ENCODE data around the gene FAM3A.

Gene FAM3A

DNA sequence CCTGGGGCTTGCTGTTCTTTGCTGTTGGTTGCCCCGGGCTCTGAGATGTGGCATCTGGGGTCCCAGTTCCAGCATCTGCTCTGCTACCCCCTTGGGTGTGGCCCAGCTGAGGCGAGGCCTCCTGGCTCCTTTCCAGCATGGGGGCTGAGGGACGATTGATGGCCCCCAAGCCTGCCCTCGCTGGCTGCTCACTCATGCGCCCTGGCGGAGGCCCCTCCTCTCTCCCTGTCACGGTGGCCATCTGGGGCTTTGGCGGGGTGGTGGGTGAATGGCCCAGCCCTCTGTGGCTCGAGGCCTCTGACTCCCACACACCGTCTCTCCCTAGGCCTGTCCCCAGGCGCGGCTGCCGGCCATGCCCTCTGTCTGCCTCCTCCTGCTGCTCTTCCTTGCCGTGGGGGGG, 56.2 kb downstream of the FAM3A start:
- Histone ChIP-seq H3K4me2 (ENCODE audit: low read length) (peak overlapping the region; percentile 47; the same call in 1 of the 2 replicates), H3K9ac (ENCODE audit: low read length) (no peak overlapping the region), H3F3A (ENCODE audit: insufficient read depth, low read length) (no peaks in the 10 kb centered on the region), H3K9me2 (ENCODE audit: low read depth, low read length) (no peaks in the 10 kb centered on the region), H4K20me1 (ENCODE audit: insufficient read depth, low read length) (no peaks in the 10 kb centered on the region), H3K4me3 (ENCODE audit: low read depth, low read length, poor library complexity, severe bottlenecking) (peak overlapping the region; percentile 65), H3K36me3 (ENCODE audit: insufficient read depth, low read length) (no peaks in the 10 kb centered on the region; the same call in 1 of the 2 replicates), H2AFZ (ENCODE audit: low read length) (no peak overlapping the region), H3K27me3 (ENCODE audit: insufficient read depth, low read length) (no peaks in the 10 kb centered on the region), H3K4me1 (ENCODE audit: insufficient read depth, low read length, severe bottlenecking) (peaks cover 5% of the 10 kb centered on the region), H3K27ac (ENCODE audit: low read depth, low read length, poor library complexity, severe bottlenecking) (no peak overlapping the region), H3K9me3 (ENCODE audit: low read length) (no peaks in the 10 kb centered on the region), H3K79me2 (ENCODE audit: insufficient read depth, low read length) (no peaks in the 10 kb centered on the region)
- TF ChIP-seq CTCF (IDR thresholded peaks at IDR 0.05; ENCODE audit: low read length), result no peak
- no peak for TF ChIP-seq EZH2 (IDR thresholded peaks at IDR 0.05; ENCODE audit: borderline replicate concordance, low read length)

- H3K4me2 ChIP-seq (ENCODE audit: low read length), result peak overlapping the region; percentile 69
- no peak overlapping the region for H3K27ac ChIP-seq (ENCODE audit: low read depth, low read length, poor library complexity, severe bottlenecking)
- no peaks in the 10 kb centered on the region for H3K9me2 ChIP-seq (ENCODE audit: low read depth, low read length)
- H3K36me3 ChIP-seq (ENCODE audit: insufficient read depth, low read length), result no peaks in the 10 kb centered on the region; the same call in 1 of the 2 replicates
- H4K20me1 ChIP-seq (ENCODE audit: insufficient read depth, low read length), result no peaks in the 10 kb centered on the region
- H3K4me3 ChIP-seq (ENCODE audit: low read depth, low read length, poor library complexity, severe bottlenecking), result peak overlapping the region; percentile 65
- no peaks in the 10 kb centered on the region for H3K27me3 ChIP-seq (ENCODE audit: insufficient read depth, low read length)
- H3F3A ChIP-seq (ENCODE audit: insufficient read depth, low read length), result no peaks in the 10 kb centered on the region
- TF ChIP-seq CTCF (IDR thresholded peaks at IDR 0.05; ENCODE audit: low read length), result no peak
- TF ChIP-seq EZH2 (IDR thresholded peaks at IDR 0.05; ENCODE audit: borderline replicate concordance, low read length), result no peak
- H3K9ac ChIP-seq (ENCODE audit: low read length), result peak overlapping the region; percentile 61
- H3K79me2 ChIP-seq (ENCODE audit: insufficient read depth, low read length), result no peaks in the 10 kb centered on the region
- peaks cover 5% of the 10 kb centered on the region for H3K4me1 ChIP-seq (ENCODE audit: insufficient read depth, low read length, severe bottlenecking)
- no peak overlapping the region for H2AFZ ChIP-seq (ENCODE audit: low read length)
- H3K9me3 ChIP-seq (ENCODE audit: low read length), result no peaks in the 10 kb centered on the region
Observed at GRCh38 chrX:154458954-154459778, 56.9 kb downstream of the FAM3A start.

GRCh38 chrX:154458116-154458953, 57.7 kb downstream of the FAM3A start, which contains the start of gene PLXNA3:
Gene PLXNA3 (plus strand): TSS chrX:154458281. CDS start chrX:154460184, 1,903 bp downstream.
- H3K79me2 ChIP-seq (ENCODE audit: insufficient read depth, low read length), result no peaks in the 10 kb centered on the region
- H3K27ac ChIP-seq (ENCODE audit: low read depth, low read length, poor library complexity, severe bottlenecking), result no peak within 1 kb of the TSS
- no peaks in the 10 kb centered on the region for H3K9me3 ChIP-seq (ENCODE audit: low read length)

More at GRCh38 chrX:154458116-154458953, 57.7 kb downstream of the FAM3A start, which contains the start of gene PLXNA3:
- H4K20me1 ChIP-seq (ENCODE audit: insufficient read depth, low read length), result no peaks in the 10 kb centered on the region
- H2AFZ ChIP-seq (ENCODE audit: low read length), result no peak within 1 kb of the TSS
- TF ChIP-seq CTCF (IDR thresholded peaks at IDR 0.05; ENCODE audit: low read length), result no peak
- TF ChIP-seq EZH2 (IDR thresholded peaks at IDR 0.05; ENCODE audit: borderline replicate concordance, low read length), result no peak
- H3K36me3 ChIP-seq (ENCODE audit: insufficient read depth, low read length), result no peaks in the 10 kb centered on the region; the same call in 1 of the 2 replicates
- no peaks in the 10 kb centered on the region for H3K9me2 ChIP-seq (ENCODE audit: low read depth, low read length)
- peak within 1 kb of the TSS; percentile 65 for H3K4me3 ChIP-seq (ENCODE audit: low read depth, low read length, poor library complexity, severe bottlenecking)
- peak within 1 kb of the TSS; percentile 61 for H3K9ac ChIP-seq (ENCODE audit: low read length)
- no peaks in the 10 kb centered on the region for H3K27me3 ChIP-seq (ENCODE audit: insufficient read depth, low read length)
- peak within 1 kb of the TSS; percentile 74 for H3K4me2 ChIP-seq (ENCODE audit: low read length)
- H3K4me1 ChIP-seq (ENCODE audit: insufficient read depth, low read length, severe bottlenecking), result peaks cover 5% of the 10 kb centered on the region
- H3F3A ChIP-seq (ENCODE audit: insufficient read depth, low read length), result no peaks in the 10 kb centered on the region

Data from OCI-LY1 (cell line).